GM21717 (cell line): Measurements from ENCODE around the gene ADGRA1.

ENCODE experiments used
- ATAC-seq: cut with Tn5 transposase; IDR thresholded peaks from one replicate; pipeline ENCODE4 v1.9.1; 2021; ENCODE audit warnings: mild to moderate bottlenecking, moderate library complexity; ENCODE audit not compliant: unreplicated experiment

The ADGRA1 gene

GRCh38 chr10:133055470-133055869 lies 32.3 kb upstream of the ADGRA1 start:
- ATAC-seq = no peak

- ATAC-seq = no peak
Measured at GRCh38 chr10:133056001-133056400, 31.7 kb upstream of the ADGRA1 start.

GRCh38 chr10:133056651-133057178 lies 31.0 kb upstream of the ADGRA1 start:
- no peak for ATAC-seq

GRCh38 chr10:133058331-133059092 lies 29.2 kb upstream of the ADGRA1 start:
- no peak for ATAC-seq

GRCh38 chr10:133059093-133059470 lies 28.6 kb upstream of the ADGRA1 start:
- ATAC-seq = no peak

GRCh38 chr10:133059571-133059970 lies 28.2 kb upstream of the ADGRA1 start:
- no peak for ATAC-seq

GRCh38 chr10:133060022-133060421 lies 27.7 kb upstream of the ADGRA1 start:
- no peak for ATAC-seq

- no peak for ATAC-seq
Measured at GRCh38 chr10:133060466-133060865, 27.3 kb upstream of the ADGRA1 start.

GRCh38 chr10:133060881-133061280 lies 26.8 kb upstream of the ADGRA1 start:
- ATAC-seq = no peak

- no peak for ATAC-seq
Measured at GRCh38 chr10:133061296-133062038, 26.3 kb upstream of the ADGRA1 start.

- no peak for ATAC-seq
Measured at GRCh38 chr10:133062085-133062484, 25.6 kb upstream of the ADGRA1 start.

GRCh38 chr10:133062635-133063034 lies 25.1 kb upstream of the ADGRA1 start:
- no peak for ATAC-seq

GRCh38 chr10:133067149-133068105 lies 20.3 kb upstream of the ADGRA1 start:
- ATAC-seq = no peak

GRCh38 chr10:133068111-133069032 lies 19.4 kb upstream of the ADGRA1 start:
- ATAC-seq = no peak

- no peak for ATAC-seq
Measured at GRCh38 chr10:133069033-133069525, 18.6 kb upstream of the ADGRA1 start.

GRCh38 chr10:133070405-133070804 lies 17.3 kb upstream of the ADGRA1 start:
- ATAC-seq = no peak

GRCh38 chr10:133070810-133071209 lies 16.9 kb upstream of the ADGRA1 start:
- ATAC-seq = no peak

GRCh38 chr10:133071733-133072132 lies 16.0 kb upstream of the ADGRA1 start:
- no peak for ATAC-seq

GRCh38 chr10:133072196-133072595 lies 15.5 kb upstream of the ADGRA1 start:
- ATAC-seq = no peak
